Right lobe of liver (tissue), 6 donors: Measurements from ENCODE around the gene PWWP2A. TPM values are rescaled to one million over a fixed set of nuclear protein-coding genes. Genes with fewer than 3 reads are reported as not detected.

Source experiments
- ATAC-seq, 4 donors: fragments of 200-7000 bp; cut with Tn5 transposase; one replicate each; pipeline ENCODE4 v1.9.1; 2020; ENCODE audit warnings: mild to moderate bottlenecking in 4 of 4, moderate library complexity in 4 of 4
- DNase-seq, 3 donors: peaks; one replicate each; pipeline ENCODE4 v3.0.0-alpha.2; 2020
- H3K27ac ChIP-seq, 3 donors: fragments of 200-600 bp; one replicate each; pipeline ENCODE4 v1.8.0; 2022
- H3K27me3 ChIP-seq, 2 donors: fragments of 200-600 bp; one replicate each; pipeline ENCODE4 v1.8.0; 2022
- H3K36me3 ChIP-seq, 4 donors: fragments of 200-600 bp; sonication (generic) in 1 of 4; one replicate each; pipeline versions ENCODE4 v1.5.1 to v1.8.0; 2017 to 2022; ENCODE audit warnings: control low read depth in 1 of 4
- H3K4me1 ChIP-seq, 4 donors: fragments of 200-600 bp; sonication (generic) in 1 of 4; one replicate each; pipeline versions ENCODE4 v1.5.1 to v1.8.0; 2017 to 2022; ENCODE audit warnings: control low read depth in 1 of 4
- H3K4me3 ChIP-seq, 3 donors: fragments of 200-600 bp; one replicate each; pipeline ENCODE4 v1.8.0; 2022
- H3K9me3 ChIP-seq, 4 donors: fragments of 200-600 bp; sonication (generic) in 1 of 4; one replicate each; pipeline versions ENCODE4 v1.5.1 to v1.8.0; 2017 to 2022; ENCODE audit warnings: control low read depth in 1 of 4
- CTCF ChIP-seq, 4 donors: fragments of 200-600 bp in 3 of 4; fragments of 450-650 bp in 1 of 4; IDR thresholded peaks; one replicate each; pipeline versions ENCODE4 v1.5.1 to v1.8.0; 2016 to 2022; ENCODE audit warnings: antibody characterized with exemption in 4 of 4, mild to moderate bottlenecking in 2 of 4
- POLR2A ChIP-seq: fragments of 450-650 bp; IDR thresholded peaks from one replicate; pipeline ENCODE4 v1.6.1; 2017; ENCODE audit warnings: antibody characterized with exemption, mild to moderate bottlenecking
- WGBS: methylation state at CpG from one replicate; pipeline ENCODE4 v1.1.6; 2018; ENCODE audit warnings: low coverage, low lambda C conversion rate; ENCODE audit not compliant: insufficient coverage; ENCODE audit errors: missing lambda C conversion rate; 5-methylcytosine and 5-hydroxymethylcytosine counted together
- intact Hi-C, 2 donors: fragments of 100-400 bp; cut with DNase I; formaldehyde crosslinking; loops; one replicate each; pipeline versions ENCODE4 v1.11.2 to v1.14.1; 2022
- total RNA-seq, 6 experiments: library from RNA; depleted of rRNA in 2 of 6; stranded (reverse); fragments of >200 nt in 2 of 6; fragmentation: NEBNext Ultra II Directional in 3 of 6; extraction: Animal tissue kit (Norgen Biotek cat#: 25700) in 3 of 6; gene quantifications; one replicate each; pipeline versions ENCODE4 v1.1.0 to v1.2.4, GENCODE V29; 2016 to 2023
- donor health status: DM: no; HTN: yes; CAD: no.
- donor health status: DM: no; HTN: no; CAD: no.
- donor health status: DM: no; HTN: no; CAD: no.
- donor health status: DM: no; HTN: yes; CAD: no.
- donor health status: DM: no; HTN: yes; CAD: no.

Gene PWWP2A
- total RNA-seq, 6 experiments from 2014 or later: 7.4 to 11.8 (median 9.6) TPM

- intact Hi-C loops: no loop called here
- Histone ChIP-seq H3K9me3 (no peaks in the 10 kb centered on the region), H3K36me3 (peaks cover 0 to 25% (median 2%) of the 10 kb centered on the region in 4 donors), H3K27me3 (no peaks in the 10 kb centered on the region), H3K4me3 (no peak overlapping the region), H3K4me1 (no peaks in the 10 kb centered on the region), H3K27ac (no peak overlapping the region)
- no CpG with 5 or more reads among the region's 1 CpG for WGBS
- TF ChIP-seq POLR2A: no peak
- TF ChIP-seq CTCF (IDR thresholded peaks at IDR 0.05): no peak
- DNase-seq (no peak), ATAC-seq (no peak)
Measured at GRCh38 chr5:160044391-160044804, 74.9 kb downstream of the PWWP2A start.

GRCh38 chr5:160042671-160043070 lies 76.6 kb downstream of the PWWP2A start:
- no peak for DNase-seq
- WGBS: 83% methylated on average over 3 of the region's 3 CpGs
- H3K9me3 ChIP-seq: no peaks in the 10 kb centered on the region
- no peaks in the 10 kb centered on the region for H3K4me1 ChIP-seq
- TF ChIP-seq CTCF (IDR thresholded peaks at IDR 0.05): no peak
- TF ChIP-seq POLR2A: no peak
- intact Hi-C loops: no loop called here
- no peak for ATAC-seq
- H3K27ac ChIP-seq: no peak overlapping the region
- H3K4me3 ChIP-seq: no peak overlapping the region
- H3K27me3 ChIP-seq: no peaks in the 10 kb centered on the region
- H3K36me3 ChIP-seq: peaks cover 0 to 24% (median 4%) of the 10 kb centered on the region in 4 donors

Other genes starting within 250 kb of the PWWP2A start
- gene ADRA1B, start 203.0 kb downstream of the PWWP2A start, total RNA-seq: 10 to 100 TPM in 3 of 6 experiments, 1 to 10 TPM in 3; 7.8 to 17.1 (median 10.2) TPM
- 10 to 100 TPM; 19.8 to 28.6 (median 24.8) TPM for gene TTC1, start 110.3 kb downstream of the PWWP2A start, total RNA-seq
- not detected for gene FABP6, start 110.1 kb upstream of the PWWP2A start, total RNA-seq
- gene CCNJL, start 193.1 kb upstream of the PWWP2A start, total RNA-seq: under 1 TPM; 0.19 to 0.79 (median 0.44) TPM